GM04504 (cell line): ENCODE results near the gene TBRG4.

Experiments
- DNase-seq: peaks from one replicate; pipeline ENCODE4 v3.0.0-alpha.2; 2012; ENCODE audit warnings: low read depth

Gene TBRG4

DNA sequence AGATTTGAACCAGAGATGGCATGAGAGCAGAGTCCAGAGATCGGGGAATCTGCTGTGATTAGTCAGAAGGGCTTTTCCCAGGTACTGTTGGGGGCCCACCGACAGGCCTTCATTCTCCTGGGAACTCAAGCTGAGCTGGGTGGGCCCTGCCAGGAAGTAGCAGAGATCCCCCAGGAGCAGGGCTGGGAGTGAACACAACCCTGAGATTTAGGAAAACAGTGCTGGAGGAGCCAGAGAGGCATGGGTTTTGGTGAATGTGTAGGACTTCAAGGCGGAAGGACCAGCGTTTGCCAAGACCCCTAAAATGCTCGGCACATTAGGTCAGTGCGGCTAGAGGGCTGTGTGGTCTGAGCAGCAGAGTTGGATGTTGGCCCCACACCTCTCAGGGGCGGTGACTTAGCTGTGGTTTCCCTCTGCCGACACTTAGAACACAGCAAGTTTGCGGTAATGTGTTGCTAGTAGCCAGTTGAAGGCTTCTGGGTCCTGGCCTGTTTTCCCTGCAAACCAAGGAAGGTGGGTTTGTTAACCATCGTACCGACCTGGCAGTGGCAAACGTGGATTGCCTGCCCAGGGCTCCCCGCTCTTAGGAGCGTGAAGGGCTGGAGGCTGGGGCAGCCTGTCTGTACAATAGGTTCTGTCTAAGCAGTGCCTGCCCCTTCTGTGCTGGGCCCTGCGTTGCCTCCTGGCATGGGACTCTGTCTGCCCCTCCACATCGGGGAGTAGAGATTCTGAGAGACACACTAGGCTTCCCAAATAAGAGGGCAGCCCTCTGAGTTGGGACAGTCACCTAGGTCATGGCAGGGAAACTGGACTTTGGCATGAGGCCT, 36.8 kb downstream of the TBRG4 start:
- DNase-seq, result no peak

DNA sequence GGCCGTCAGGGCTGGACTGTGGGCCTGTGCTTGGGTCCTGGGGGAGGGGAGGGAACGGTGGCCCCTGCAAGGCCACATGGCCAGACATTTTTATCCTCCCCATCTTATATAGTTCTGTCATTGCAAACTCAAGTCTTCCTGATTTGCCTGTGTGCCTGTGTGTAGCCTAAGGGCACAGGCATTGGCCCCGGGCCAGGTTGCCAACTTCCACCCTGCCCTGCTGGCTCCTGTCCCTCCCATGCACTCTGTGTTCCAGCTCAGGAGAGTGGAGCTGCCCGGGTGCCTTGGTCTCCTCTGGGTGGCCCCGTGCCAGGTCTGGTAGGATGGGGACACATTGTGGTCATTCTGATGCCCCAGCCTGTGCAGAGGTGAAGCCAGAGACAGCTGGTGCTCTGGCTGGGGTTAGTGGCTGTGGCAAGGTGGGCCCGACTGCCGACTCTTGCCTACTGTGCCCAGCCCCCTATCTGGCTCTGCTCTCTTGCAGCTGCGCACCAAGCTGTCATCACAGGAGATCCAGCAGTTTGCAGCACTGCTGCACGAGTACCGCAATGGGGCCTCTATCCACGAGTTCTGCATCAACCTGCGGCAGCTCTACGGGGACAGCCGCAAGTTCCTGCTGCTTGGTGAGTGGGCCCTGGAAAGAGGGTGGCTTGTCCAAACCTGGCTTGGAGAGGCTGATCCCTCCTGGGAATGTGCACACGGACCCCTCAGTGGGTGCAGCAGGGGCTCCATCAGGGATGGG, 37.5 kb downstream of the TBRG4 start:
- no peak for DNase-seq

DNA sequence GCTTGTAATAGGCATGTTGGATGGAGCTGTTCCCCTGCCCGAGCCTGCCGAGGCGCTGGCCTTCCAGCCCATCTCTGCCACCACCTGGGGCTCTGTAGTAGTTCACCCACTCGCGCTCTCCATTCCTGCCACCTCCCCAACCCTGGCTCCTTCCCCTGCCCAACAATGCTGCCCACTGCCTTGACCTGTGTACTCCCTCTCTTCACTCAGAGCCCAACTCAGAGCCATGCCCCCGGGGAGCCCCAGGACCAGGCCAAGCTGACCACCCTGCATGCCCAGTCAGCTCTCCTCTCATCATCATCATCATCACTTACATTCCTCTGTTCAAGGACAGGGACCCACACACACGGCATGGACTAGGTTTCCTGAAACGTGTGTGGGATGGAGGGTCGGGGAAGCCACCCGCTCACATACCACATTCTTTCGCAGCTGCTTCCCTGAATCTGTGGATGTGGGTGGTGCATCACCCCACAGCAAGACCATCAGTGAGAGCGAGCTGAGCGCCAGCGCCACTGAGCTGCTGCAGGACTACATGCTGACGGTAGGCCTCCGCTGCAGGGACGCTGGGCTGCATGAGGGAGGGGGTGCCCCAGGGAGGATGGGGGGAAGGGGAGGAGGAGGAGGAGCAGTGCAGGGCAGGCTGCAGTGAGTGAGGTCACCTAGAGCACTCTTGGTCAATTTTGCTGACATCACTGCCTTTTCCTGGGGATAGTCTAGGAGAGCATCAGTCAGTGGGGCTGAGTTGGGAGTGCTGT, 38.3 kb downstream of the TBRG4 start:
- no peak for DNase-seq

GRCh38 chr7:45072131-45073030, 39.1 kb downstream of the TBRG4 start:
- DNase-seq, result no peak

DNA sequence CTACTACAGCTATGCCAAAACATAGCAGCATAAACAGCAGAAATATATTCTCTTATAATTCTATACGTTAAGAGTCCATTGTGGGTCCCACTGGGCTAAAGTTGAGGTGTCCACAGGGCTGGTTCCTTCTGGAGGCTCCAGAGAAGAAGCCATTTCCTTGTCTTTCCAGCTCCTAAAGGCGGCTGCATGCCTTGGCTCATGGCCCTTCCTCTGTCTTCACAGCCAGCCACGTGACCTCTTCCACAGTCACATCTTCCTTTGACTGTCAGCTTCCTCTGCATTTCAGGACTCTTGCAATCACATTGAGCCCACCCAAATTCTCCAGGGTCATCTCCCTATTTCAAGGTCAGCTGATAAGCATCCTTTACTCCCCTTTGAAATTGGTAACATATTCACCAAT, 40.0 kb downstream of the TBRG4 start:
- DNase-seq, result no peak

DNA sequence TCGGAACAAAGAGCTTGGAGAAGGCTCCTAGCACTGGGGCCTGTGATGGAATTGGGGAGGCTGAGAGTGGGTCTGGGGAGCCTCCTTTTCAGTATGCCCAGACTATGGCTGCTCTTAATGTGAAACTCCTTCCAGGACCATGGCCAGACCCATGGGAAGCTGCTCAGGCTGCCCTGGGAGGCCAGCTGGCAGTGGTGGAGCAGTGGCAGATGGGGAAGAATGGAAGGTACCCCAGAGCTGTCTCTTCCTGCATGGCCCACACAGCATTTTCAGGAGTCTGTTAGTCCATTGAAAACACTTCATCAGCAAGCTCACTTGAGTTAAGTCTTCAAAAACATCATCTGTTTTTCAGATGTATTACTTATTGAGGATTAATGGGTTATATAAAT, 41.2 kb downstream of the TBRG4 start:
- no peak for DNase-seq

GRCh38 chr7:45069444-45070253, 41.8 kb downstream of the TBRG4 start:
- DNase-seq, result no peak

DNA sequence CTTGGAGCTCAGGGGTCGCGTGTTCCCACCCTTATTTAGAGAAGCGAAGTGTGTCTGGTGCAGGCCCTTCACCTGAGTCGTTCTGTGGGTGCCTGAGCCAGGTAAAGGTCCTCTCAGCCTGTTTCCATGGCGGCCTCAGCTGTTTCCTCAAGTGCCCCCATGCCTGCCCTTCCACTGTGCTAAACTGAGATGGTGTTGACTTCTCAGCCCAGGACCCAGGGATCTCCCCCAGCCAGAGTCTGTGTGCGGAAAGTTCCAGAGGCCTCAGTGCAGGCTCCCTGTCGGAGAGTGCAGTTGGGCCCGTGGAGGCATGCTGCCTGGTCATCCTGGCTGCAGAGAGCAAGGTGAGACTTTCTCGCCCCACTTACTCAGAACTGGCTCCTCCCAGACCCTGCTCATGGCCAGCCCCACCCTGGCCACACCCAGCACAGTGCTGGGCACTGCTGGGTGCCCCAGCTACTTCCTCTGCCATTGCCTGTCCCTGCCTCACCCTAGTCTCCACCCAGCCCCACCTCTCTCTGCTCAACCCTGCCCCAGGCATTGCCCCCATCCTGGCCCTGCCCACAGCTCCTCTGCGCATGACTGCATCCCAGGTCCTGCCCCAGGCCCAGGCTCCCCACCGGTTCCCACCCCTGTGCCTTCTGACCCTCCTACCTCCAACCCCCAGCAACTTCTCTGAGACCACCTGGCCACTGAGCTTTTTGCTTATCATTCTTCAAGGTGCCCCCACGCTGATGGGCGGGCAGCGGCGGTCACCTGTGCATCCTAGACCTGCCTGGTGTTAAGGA, 43.1 kb downstream of the TBRG4 start:
- DNase-seq, result no peak

DNA sequence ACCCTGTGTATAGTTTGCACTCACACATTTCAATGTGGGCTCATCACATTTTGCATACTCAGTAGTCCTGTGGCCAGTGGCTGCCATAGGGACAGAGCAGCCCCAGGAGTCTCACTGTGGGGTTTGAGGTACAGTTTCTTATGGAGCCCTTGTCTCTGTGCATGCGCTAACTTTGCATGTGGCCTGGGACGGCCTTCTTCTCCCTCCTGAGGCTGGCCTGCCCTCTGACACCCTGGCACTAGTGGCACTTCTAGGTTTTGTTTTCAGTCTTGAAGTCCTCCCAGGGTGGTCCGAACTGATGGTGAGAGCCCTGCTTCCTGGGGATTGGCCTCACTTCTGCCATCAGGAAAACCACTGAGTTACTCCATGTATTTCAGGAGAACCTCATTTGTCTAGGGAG, 43.9 kb downstream of the TBRG4 start:
- no peak for DNase-seq

GRCh38 chr7:45066409-45066808, 45.1 kb downstream of the TBRG4 start:
- no peak for DNase-seq

- no peak for DNase-seq
Observed at GRCh38 chr7:45065031-45065995, 46.2 kb downstream of the TBRG4 start.

GRCh38 chr7:45064047-45064725, 47.3 kb downstream of the TBRG4 start:
- no peak for DNase-seq

DNA sequence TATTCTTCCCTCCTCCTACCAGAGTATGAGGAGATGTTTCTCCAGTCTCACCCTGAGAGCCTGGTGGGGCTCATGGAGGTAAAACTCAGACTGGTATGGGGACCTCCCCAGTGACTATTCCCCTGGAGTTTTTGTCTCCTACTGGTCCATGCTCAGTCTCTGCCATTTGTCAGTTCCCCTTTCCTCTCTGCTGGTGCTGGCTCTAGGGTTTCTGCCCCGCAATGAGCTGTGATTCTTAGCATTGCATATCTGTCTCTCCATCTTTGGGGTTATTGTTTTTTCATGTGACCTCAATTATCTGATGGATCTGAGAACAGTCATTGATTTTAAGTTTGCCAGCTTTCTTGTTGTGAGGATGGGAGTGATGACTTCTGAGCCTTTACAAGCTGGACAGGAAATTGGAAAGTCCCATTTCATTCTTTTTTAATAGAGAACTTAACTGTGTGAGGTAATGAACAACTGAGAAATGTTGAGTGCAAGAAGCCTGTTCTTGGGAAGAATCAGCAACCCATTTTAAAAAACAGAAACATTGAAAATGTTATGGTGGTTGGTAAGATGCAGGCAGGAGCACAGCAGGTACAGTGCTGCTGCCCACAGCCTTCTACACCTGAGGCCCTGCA, 49.6 kb downstream of the TBRG4 start:
- DNase-seq, result no peak

DNA sequence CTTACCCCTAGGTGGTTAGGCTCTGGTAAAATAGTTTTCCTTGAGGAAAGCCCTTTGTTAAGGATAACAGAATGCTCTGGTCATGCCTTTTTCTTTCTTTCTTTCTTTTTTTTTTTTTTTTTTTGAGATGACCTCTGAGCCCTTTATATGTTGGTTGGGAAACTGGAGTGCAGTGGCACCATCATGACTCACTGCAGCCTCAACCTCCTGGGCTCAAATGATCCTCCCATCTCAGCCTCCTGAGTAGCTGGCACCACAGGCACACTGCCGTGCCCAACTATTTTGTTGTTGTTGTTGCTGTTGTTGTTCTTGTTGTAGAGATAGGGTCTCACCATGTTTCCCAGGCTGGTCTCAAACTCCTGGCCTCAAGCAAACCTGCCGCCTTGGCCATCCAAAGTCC, 50.1 kb downstream of the TBRG4 start:
- DNase-seq, result no peak

DNA sequence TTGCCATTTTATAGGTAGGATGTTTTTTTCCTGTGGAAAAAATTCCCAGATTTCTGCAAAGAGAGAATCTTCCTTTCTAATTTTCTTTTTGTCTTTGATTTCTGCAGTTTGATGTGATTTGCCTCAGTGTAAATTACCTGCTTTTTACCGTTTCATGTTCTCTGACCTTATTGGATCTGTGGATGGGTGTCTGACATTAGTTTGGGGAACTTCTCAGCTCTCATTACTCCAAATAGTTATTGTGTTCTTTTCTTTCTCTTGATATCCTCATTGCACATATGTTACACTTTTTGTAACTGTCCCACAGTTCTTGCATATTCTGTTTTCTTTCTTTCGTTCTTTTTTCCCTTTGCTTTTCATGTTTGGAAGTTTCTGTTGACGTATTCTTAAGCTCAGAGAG, 51.2 kb downstream of the TBRG4 start:
- no peak for DNase-seq

- DNase-seq, result no peak
Observed at GRCh38 chr7:45057878-45058277, 53.6 kb downstream of the TBRG4 start.

DNA sequence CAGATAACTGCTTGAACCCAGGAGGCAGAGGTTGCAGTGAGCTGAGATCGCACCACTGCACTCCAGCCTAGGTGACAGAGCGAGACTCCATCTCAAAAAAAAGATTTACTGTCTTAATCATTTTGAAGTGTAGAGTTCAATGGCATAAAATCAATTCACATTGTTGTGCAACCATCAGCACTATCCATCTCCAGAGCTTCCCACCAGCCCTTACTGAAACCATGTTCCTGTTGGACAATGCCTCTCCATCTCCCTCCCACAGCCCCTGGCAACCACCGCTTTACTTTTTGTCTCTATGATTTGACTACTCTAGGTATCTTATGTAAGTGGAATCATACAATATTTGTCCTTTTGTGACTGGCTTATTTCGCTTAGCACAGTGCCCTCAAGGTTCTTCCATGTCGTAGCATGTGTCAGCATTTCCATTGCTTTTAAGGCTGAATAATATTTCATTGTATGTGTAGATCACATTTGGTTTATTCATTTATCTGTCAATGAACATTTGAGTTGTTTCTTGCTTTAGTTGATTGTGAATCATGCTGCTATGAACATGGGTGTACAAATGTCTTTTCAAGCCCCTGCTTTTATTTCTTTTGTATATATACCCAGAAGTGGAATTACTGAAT, 55.8 kb downstream of the TBRG4 start:
- no peak for DNase-seq
